GM19193 (cell line): ENCODE data around the gene MYH11.

Source experiments
- POLR2A ChIP-seq: IDR thresholded peaks from 4 replicates; pipeline ENCODE4 v1.6.1; 2011; ENCODE audit not compliant: insufficient read depth, insufficient read length; ENCODE audit errors: extremely low read depth

The MYH11 gene

DNA sequence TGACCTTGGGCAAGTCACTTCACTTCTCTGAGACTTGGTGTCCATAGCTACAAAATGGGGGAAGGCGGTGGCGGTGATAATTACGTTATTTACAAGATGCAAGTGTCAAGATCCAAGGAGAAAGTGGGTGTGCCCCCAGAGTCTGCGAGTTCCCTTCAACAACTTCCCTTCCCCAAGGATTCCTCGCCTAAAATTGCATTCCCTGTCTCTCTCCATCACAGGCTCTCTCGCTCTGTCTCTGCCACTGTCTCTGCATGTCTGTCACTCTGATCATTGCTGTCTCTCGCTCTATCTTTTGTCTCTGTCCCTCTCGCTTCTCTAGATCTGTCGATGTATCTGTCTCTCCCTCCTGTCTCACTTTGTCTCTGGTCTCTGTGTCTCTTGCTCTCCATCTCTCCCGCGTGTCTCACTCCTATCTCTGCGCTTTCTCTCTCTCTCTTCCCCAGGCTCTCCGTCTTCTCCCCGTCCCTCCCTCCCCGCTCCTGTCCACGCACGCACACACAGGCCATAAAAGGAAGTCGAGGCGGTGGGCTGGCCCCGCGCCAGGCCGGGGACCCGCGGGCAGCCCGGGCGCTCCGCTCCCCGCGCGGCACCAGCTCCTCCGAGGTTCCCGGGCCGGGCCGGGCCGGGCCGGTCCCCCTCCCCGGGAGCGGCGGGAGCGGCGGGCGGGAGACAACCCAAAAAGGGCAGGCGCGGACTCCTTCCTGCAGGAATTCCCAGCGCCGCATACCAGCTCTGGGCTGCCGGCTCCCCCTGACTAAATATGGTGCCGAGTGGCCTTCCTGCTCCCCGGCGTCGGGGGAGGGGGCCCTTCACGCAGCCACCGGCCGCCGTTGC, 1.1 kb upstream of the MYH11 start:
- no peak for TF ChIP-seq POLR2A

DNA sequence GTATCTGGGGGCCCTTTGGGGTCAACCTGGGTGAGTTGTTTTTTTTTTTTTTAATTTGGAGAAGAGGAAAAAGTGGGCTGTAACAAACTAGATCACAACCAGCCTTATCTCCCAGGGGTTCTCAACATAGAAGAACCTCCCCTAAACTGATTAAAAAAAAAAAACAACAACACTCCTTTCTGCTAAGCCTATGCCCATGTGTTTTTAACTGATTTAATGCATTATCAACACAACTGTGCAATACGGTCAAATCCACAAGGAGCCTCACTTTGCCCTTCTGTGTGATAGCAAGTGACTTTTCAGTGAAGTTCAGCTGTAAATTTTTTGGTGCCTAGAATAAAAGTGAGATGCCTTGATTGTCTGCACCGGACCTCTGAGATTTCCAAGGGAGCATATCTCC, 646 bp downstream of the MYH11 start:
- no peak for TF ChIP-seq POLR2A

DNA sequence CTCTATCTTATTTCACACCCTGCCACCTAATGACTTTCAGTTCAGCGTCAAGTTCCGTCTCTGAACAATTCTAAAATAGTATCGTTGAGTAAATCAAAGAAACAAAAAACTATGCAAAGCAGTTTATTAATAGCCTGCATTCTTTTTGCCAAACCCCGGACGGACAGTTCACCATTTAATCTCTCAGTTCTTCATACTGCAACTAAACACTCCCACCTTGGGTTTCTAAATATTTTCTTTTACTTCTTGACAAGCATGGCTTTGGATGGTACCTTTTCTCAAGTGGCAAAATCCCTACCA, 1.2 kb downstream of the MYH11 start:
- TF ChIP-seq POLR2A = no peak

DNA sequence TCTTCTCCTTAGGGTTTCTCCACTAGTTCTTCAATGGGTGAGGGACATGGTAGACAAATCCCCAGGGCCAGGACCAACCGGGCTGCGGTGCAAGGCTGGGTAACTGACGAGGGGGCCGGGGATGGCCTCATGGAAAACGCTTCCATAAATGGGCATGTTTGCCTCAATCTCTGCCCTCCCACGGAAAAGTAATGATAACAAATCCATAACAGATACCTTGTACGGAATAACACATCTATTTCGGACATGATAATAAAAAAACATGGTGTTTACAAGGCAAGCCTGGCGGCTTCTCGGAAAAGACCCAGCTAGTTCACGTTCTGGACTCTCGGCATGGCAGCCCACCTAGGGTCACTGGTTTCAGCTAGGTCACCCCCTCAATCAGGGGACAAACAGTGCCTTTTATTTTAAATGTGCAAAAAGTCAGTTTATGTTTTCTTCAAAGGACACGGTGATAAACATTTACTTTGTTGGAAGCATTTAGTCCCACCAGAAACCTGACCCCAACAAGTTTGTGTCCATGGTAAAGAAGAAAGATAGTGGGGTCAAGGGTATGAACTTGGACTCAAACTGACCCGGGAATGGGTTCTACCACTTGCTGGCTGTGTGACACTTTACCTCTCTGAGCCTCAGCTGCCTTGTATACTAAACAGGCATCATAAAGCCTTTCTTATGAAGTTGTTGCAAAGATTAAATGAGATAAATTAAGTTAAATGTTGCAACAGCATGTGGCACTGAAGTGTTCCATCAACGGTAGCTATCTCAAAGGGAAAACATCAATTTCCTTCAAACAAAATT, 1.7 kb downstream of the MYH11 start:
- no peak for TF ChIP-seq POLR2A

DNA sequence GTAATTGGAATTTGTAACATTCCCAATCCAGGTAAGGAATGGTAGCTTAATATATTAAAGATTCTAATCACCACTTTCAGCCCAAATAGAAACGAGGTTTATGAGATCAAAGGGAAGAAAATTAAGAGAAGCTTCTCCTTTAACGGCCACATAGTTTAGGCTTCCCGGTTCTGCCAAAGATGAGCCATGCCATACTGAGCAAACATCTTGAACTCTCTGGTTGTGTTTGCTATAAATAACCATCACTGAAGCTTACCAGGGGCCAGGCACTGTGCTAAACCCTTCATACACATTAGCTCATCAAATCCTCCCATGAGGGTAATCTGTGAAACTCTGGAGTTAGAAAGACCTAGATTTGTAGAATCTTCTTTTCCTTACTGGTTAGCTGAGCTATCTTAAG, 2.8 kb downstream of the MYH11 start:
- TF ChIP-seq POLR2A = no peak

DNA sequence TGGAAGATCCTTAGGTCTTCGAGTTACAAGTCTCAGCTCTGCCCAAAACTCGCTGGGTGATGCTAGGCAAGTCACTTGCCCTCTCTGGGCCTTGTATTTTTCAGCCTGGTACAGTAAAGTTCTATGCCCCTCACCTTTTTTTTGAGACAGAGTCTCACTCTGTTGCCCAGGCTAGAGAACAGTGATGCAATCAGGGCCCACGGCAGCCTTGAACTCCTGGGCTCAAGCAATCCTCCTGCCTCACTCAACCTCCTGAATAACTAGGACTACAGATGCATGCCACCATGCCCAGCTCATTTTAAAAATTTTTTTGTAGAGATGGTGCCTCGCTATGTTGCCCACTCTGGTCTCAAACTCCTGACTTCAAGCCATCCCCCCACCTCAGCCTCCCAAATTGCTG, 3.8 kb downstream of the MYH11 start:
- no peak for TF ChIP-seq POLR2A

DNA sequence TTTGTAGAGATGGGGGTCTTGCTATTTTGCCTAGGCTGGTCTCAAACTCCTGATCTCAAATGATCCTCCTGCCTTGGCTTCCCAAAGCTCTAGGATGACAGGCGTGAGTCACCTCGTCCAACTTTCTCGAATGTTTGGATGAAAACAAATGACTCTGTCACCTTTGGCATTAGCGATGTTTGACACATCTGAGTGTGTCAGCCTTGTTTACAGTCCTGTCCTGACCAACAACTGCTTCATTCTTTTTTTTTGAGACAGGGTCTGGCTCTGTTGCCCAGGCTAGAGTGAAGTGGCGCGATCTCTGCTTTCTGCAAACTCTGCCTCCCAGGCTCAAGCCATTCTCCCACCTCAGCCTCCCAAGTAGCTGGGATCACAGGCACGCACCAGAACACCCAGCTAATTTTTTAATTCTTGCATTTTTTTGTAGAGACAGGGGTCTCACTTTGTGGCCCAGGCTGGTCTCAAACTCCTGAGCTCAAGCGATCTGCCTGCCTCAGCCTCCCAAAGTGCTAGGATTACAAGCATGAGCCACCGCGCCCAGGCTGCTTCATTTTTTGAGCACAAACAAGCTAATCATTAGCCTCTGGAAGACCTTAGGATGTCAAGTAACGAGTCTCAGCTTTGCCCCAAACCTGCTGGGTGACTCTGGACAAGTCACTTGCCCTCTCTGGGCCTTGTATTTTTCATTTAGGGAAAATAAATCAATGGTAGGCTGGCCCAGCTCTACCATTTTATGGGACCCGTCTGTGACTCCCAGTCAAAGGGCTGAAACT, 7.4 kb downstream of the MYH11 start:
- TF ChIP-seq POLR2A = no peak

DNA sequence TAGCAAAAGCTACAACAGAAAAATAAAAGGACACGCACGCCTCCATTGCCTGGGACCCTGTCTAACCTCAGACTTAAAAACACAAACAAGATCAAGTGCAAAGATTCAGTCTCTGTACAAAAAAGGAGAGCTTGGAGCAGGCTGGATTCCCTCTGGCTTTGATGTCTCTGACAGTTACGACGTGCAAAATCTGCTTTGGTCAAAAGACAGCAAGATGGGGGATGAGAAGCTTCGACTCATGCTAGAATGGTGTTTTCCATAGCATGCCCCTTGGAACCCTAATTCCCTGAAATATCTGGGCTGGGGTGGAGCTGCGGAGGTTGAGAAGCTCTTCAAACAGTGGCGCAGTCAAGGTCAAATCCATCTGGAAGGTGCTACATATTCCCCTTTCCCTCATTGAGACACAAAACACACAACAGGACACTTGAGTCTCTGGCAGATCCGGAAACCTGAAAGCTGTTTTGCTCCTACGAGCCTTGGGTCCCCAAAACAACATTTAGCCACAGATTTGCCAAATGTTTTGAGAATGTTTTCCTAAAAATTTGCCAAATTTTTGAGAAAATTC, 9.1 kb downstream of the MYH11 start:
- no peak for TF ChIP-seq POLR2A

DNA sequence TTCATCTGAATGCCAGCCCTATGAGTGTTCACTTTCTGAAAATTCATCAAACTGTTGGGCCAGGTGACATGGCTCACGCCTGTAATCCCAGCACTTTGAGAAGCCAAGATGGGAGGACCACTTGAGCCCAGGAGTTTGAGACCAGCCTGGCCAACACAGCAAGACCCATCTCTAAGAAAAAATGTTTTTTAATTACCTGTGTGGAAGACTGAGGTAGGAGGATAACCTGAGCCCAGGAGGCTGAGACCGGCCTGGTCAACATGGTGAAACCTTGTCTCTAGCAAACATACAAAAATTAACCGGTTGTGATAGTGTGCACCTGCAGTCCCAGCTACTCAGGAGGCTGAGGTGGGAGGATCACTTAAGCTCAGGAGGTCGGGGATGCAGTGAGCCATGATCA, 10.3 kb downstream of the MYH11 start:
- TF ChIP-seq POLR2A = no peak

DNA sequence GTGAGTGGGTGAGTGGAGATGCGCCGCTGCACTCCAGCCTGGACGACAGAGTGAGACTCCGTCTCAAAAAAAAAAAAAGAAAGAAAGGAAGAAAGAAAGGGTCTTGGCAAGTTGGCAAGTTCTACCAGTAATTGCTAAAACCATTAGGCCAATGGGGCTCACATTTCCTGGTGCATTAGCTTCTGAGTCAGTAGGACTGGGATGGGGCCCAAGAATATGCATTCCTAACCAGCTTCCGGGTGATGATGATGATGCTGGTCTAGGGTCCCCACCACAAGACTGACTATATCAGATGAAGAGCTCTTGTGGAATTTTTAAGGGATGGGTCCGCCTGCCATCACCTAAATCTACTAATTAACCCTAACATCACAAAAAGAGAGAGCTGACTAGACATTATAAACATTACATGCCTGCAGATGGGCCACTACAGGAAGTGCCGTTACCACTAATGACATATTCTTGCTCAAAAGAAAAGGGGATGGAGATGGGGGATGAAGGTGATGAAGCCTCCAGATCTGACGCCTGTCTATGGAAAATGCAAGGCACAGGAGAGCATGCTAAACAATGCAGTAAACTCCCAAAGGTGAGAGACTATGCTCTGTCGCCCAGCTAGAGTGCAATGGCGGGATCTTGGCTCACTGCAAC, 13.1 kb downstream of the MYH11 start:
- TF ChIP-seq POLR2A = no peak

DNA sequence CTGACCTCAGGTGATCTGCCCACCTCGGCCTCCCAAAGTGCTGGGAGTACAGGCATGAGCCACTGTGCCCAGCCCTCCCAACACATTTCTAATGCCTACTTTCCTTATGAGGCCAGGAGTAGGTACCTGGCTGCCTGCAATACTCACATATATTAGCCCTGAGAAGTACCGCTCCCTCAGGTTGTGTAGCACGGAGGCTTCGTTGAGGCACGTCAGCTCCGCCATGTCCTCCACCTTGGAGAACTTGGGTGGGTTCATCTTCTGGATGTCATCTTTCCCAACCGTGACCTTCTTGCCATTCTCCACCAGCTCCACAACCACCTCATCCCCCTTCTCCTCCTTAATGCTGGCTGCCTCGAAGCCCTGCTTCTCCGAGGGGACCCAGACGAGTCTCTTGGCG, 19.1 kb downstream of the MYH11 start:
- TF ChIP-seq POLR2A = no peak

DNA sequence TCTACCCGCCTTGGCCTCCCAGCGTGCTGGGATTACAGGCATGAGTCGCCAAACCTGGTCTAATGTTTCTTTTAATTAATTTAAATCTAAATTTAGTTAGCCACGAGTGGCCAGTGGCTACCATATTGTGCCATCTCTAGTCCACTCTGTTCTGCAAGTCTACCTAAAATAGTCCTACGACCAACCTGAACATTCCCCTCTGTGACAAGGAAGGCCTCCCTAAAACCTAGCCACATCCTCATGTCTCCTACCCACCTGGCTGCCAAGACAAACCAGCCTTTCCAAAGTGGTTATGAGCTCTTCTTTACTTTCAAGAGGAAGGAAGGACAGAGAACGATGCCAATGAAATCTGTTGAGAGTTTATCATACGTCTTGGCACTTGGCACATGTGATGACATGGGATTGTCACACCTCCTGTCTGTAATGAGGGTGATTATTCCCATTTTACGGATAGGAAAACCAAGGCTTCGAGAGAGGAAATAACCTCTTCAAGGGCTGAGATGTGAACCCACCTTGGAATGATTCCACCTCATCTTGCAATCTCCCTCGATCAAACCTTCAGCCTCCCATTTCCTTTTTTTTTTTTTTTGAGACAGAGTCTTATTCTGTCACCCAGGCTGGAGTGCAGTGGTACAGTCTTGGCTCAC, 19.7 kb downstream of the MYH11 start:
- TF ChIP-seq POLR2A = no peak

DNA sequence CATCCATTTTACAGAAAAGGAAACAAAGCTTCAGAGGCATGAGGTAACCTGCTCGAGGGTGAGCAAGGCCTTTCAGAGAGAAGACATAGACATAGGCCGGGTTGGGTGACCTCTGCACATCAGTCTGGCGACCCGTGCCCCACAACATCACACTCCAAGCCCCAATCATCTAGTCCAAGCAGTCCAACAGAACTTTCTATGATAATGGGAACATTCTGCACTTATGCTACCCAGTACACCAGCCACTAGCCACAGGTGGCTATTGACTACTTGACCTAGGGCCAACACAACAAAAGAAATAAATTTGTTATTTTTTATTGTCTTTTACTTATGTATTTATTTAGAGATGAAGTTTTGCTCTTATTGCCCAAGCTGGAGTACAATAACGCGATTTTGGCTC, 20.8 kb downstream of the MYH11 start:
- no peak for TF ChIP-seq POLR2A
